GM19023 (cell line): ENCODE data around the gene PPM1G.
A peak's percentile ranks its signal among the peaks of the same experiment; 100 is the strongest.

Experiments used
- ATAC-seq: cut with Tn5 transposase; IDR thresholded peaks from one replicate; pipeline ENCODE4 v1.9.1; 2021; ENCODE audit warnings: mild to moderate bottlenecking, moderate library complexity; ENCODE audit not compliant: unreplicated experiment

The PPM1G gene

DNA sequence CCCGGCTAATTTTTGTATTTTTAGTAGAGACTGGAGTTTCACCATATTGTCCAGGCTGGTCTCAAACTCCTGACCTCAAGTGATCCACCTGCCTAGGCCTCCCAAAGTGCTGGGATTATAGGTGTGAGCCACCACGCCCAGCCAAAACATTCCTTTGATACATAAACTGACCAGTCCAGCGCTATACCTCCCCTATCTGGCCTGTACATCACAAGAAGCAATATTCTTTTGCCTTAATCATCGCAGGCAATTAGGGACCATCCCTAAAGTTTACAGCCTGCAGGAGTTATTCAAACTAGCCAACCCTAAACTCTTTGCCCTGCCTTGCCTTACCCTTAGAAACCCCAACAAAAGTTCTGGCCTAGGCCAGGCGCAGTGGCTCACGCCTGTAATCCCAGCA lies 6.8 kb upstream of the PPM1G start:
- no peak for ATAC-seq

- ATAC-seq: no peak
These were observed 3.2 kb upstream of the PPM1G start for GRCh38 chr2:27412419-27413152.

GRCh38 chr2:27408601-27409320 lies 630 bp downstream of the PPM1G start:
- peak; percentile 26 for ATAC-seq

DNA sequence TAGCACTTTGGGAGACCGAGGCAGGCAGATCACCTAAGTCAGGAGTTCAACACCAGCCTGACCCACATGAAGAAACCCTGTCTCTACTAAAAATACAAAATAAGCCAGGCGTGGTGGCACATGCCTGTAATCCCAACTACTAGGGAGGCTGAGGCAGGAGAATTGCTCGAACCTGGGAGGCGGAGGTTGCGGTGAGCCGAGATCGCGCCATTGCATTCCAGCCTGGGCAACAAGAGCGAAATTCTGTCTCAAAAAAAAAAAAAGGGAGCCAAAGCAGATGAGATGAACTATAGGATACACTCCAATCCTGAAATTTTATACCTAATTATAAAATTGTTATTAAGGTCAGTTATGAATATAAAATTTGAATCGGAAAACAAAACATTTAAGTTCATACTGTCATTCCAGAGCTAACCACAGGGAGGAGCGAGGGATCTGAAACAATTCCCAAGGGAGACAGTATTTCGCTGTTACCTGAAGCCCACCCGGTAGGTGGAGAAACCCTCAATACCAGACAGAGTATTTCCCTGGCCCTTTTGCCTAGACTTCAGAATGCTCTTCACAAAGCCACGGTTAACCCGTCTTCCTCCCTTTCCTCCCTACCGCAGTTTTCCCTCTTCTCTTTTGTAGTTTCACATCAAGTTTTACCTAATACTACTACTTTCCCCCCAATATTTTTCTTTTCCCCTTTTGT lies 1.4 kb downstream of the PPM1G start:
- ATAC-seq: no peak

DNA sequence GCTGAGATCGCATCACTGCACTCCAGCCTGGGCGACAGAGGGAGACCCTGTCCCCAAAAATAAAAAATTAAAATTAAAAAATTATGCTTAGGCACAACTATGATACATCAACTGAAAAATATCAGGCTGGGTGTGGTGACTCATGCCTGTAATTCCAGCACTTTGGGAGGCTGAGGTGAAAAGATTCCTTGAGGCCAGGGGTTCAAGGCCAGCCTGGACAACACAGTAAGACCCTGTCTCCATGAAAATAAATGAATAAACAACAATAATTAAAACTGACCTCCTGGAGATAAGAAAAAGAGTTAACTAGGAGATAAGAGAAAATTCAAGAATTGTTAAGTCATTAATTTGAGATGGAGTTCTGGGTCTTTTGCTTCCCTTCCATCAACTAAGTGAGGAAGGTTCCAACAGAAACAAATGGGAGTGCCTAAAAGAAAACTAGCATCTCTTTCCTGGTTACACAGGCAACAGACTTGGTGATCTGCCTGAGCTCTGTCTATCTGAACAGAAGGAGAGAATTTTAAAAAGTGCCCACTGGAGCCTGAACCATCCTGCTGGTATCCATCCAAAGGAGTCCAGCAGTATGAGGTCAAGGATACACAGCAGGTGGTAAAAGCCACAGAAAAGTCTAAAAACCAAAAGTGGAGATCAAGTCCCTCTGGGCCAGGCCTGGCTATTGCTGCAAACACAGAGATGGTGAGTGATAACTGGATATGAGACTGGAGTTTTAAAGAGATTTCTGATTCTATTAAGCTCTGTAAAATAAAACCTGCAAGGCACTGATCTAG lies 8.8 kb downstream of the PPM1G start:
- ATAC-seq: no peak

GRCh38 chr2:27398962-27399361 lies 10.4 kb downstream of the PPM1G start:
- no peak for ATAC-seq

DNA sequence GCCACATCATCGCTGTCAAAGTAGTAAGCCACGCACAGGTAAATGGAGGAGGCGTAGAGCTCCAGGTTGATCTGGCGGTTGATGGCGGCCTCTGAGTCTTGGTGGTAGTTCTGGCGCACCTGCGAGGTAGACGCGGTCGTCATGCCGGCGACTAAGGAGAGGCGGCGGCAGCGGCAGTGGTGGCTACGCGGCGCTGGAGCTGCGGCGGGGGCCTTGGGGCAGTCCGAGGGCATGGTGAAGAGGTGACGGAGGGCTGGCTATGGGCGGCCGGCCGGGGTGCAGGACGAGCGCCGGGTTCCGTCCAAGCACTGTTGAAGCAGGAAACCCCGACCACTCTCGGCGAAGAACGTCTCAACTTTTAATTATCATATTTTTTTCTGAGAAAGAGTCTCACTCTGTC lies 16.2 kb downstream of the PPM1G start:
- no peak for ATAC-seq

DNA sequence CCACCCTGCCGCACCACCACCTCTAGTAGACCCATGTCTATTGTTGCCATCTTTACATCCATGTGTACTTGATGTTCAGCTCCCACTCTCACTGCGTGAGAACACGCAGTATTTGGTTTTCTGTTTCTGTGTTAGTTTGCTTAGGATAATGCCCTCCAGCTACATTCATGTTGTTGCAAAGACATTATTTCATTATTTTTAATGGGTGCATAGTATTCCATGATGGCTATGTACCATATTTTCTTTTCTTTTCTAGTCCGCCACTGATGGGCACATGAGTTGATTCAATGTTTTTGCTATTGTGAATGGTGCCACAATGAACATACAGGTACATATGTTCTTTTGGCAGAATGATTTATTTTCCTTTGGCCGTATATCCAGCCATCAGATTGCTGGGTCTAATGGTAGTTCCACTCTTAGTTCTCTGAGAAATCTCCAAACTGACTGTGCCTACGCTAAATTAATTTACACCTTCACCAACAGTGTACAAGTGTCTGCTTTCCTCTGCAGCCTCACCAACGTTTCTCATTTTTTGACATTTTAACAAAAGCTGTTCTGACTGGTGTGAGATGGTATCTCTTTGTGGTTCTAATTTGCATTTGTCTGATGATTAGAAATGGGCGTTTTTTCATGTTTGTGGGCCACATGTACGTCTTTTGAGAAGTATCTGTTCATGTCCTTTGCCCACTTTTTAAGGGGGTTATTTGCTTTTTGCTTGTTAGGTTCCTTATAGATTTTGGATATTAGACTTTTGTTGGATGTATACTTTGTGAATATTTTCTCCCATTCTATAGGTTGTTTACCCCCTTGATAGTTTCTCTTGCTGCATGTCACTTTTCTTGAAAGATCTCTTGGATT lies 18.3 kb downstream of the PPM1G start:
- no peak for ATAC-seq

DNA sequence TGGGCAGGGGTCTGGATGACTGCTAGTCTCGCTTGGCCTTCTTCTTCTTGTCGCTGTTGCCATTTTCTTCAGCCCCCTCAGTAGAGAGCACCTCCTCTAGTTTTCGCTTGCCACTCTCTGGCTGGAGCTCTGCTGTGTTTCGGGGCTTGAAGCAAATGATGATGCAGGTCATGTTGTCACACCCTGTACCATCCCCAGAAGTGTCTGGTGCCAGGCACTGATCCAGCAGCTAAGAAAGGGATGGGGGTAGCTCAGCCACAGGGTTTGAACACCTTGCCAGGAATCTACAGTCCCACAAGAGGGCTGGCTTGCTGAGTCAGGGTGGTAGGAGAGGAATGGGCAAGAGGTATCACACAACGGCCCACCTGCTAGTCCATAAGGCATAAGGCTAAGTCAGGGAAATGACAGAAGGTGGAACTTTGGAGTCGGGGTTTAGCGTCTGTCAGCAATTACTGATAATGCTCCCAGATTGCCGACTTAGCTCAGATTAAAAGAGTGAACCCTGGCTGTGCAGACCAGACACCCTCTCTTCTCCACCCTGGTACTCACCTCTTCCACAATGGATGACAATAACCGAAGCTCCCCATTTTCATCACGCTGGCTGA lies 27.7 kb downstream of the PPM1G start:
- ATAC-seq: no peak

DNA sequence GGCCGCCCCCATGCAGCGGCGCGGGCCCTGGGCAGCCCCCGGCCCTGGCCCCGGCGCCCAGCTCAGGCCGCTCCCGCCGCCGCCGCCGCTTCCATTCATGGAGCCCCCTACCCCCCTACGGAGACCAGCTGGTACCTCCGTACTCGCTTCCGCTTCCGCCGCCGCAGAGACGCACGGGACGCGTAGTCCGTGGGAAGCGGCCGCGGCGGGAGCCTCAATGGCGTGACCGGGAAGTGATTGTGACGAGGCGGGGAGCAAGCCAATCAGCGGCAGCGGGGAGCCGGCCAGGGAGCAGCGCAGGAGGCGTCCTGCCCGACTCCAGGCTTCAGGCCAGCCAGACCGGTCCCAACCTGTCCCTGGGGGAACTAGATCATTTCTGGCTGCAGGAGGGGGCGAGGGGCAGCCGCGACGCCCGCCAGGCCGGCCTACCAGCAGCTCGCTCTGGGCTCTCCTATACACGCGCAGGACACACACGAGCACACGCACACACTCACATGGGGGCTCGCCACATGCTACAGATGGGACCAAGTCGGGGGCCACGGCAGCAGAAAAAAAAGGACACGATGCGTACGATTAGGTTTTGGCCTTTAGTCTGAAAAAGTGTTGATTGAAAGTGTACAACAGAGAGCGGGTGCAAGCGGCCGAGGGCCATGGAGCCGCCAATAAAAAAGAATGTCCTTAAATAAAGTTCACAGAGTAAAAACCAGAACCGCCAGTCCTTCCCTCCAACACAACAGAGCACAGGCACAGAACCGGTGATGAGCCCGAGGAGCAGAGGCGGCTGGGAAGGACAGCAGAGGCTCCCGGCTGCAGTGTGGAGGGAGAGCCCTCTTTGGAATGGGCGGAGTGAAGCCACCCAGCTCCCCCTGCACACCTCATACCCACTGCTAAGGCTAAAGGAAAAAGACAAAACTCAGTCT lies 28.5 kb downstream of the PPM1G start, which contains the start of gene ZNF513:
ZNF513 (minus strand) TSS at position 109 of the 920 bp plus-strand sequence. CDS start 208 bp downstream, outside the sequence.
- ATAC-seq: peak; percentile 83

GRCh38 chr2:27379836-27380625 lies 29.4 kb downstream of the PPM1G start:
- ATAC-seq: peak; percentile 41

- no peak for ATAC-seq
These were observed 30.0 kb downstream of the PPM1G start for GRCh38 chr2:27379383-27379835.

DNA sequence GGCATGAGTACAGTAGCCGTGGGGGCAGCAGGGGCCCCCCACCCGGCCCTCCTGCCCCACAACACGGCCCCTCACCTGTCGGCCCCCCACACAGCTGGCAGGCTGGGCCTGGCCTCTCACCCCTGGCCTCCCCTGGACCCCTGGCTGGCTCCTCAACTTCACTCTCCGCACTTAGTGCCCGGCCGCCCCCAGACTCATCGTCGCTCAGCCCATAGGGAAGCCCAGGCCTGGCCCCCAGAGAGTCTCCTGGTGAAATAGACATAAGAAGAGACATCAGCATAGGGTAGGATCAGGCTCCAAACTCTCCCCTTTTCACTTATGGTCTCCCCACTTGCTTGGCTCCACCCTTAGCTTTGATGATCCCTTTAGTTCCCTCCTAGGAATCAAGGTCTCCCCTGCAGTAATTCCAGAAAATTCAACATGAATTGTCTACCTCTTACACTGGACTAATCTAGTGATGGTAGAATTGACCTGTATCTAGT lies 30.5 kb downstream of the PPM1G start:
- ATAC-seq: no peak

DNA sequence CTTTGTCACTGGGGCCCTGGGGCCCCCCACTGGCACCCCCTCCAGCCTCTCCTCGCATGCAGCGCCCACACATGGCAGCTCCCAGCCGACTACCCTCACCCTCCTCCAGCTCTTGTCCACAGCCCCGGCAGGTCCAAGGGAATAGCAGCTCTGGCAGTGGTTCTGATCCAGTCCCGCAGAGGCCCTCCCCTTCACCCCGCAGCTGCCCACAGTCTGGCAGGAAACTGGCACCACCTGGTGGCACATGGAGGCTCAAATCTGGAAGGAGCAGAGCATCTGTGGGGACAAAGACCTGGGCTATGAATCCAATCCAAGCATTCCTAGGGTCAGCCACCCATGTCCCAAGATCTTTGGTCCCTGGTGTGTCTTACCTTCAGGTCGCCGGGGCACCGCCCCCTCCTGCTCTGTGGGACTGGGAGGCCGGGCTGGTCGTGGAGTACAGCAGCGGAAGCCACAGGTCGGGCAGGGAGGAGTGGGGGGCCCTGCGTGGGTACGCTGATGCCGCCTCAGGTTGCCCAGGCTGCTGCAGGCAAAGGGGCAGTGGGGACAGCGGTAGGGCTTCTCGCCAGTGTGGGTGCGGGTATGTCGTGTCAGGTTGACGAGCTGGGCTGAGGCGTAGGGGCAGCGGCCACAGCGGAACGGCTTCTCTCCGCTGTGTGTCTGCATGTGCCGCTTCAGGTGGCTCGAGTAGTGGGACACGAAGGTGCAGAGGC lies 31.1 kb downstream of the PPM1G start:
- no peak for ATAC-seq

DNA sequence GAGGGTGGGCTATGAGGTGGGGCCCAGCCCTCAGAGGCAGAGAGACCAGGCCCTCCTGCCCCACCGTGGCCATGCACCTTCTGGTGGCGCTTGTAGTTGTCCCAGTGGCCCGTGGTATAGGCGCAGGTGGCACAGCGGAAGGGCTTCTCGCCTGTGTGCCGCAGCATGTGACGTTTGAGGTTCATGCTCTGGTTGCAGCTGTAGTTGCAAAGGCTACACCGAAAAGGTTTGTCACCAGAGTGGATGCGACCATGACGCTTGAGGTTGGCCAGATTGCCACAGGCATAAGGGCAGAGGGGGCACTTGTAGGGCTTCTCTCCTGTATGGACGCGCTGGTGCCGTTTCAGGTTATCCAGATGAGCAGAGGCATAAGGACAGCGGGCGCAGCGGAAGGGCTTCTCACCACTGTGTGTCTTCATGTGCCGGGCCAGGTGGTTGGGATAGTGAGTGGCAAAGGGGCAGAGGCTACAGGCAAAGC lies 31.7 kb downstream of the PPM1G start:
- ATAC-seq: no peak

GRCh38 chr2:27376866-27377617 lies 32.3 kb downstream of the PPM1G start:
- ATAC-seq: no peak
